A673 (cell line): Measurements from ENCODE around the gene SERTAD2. TPM values are rescaled to one million over a fixed set of nuclear protein-coding genes. Genes with fewer than 3 reads are reported as not detected.

Experiments used
- BruUV-seq: library from RNA; stranded (reverse); fragments of 400-500 nt; replicated peaks from 2 replicates; lab custom pipeline; 2021; lab: Mats Ljungman, UMichigan
- CTCF ChIA-PET: fragments of 300-600 bp; sonication (Branson Sonifier 250); formaldehyde crosslinking; loops from one replicate; lab custom pipeline; 2022; ENCODE audit warnings: antibody characterized with exemption; lab: Charles Lee
- POLR2A ChIA-PET: fragments of 300-600 bp; sonication (Branson Sonifier 250); formaldehyde crosslinking; loops from one replicate; lab custom pipeline; 2022; ENCODE audit warnings: antibody characterized with exemption; ENCODE audit not compliant: low non-redundant PET; lab: Charles Lee
- DNase-seq: peaks from one replicate; pipeline ENCODE4 v3.0.0-alpha.2; 2015; ENCODE audit warnings: low spot score
- H3K27ac ChIP-seq: fragments of 200-600 bp; sonication (generic); 2 replicates; pipeline ENCODE4 v1.5.1; 2016; ENCODE audit warnings: mixed run types, low read depth, mild to moderate bottlenecking, mixed read lengths, antibody characterized with exemption, low read length; ENCODE audit not compliant: poor library complexity, severe bottlenecking
- H3K27me3 ChIP-seq: fragments of 200-600 bp; sonication (generic); replicated peaks from 2 replicates; pipeline ENCODE4 v1.6.1; 2017; ENCODE audit warnings: mixed run types, low read depth, mild to moderate bottlenecking, mixed read lengths, antibody characterized with exemption, low read length; ENCODE audit not compliant: insufficient read depth, poor library complexity
- H3K36me3 ChIP-seq: fragments of 200-600 bp; sonication (generic); 2 replicates; pipeline ENCODE4 v1.6.1; 2016; ENCODE audit warnings: mixed run types, mild to moderate bottlenecking, mixed read lengths, antibody characterized with exemption, low read length; ENCODE audit not compliant: insufficient read depth, poor library complexity, severe bottlenecking
- H3K4me1 ChIP-seq: fragments of 200-600 bp; sonication (generic); 2 replicates; pipeline ENCODE4 v1.6.1; 2017; ENCODE audit warnings: mixed run types, mild to moderate bottlenecking, mixed read lengths, antibody characterized with exemption, low read length; ENCODE audit not compliant: insufficient read depth, poor library complexity, severe bottlenecking
- H3K4me3 ChIP-seq: fragments of 200-600 bp; sonication (generic); 2 replicates; pipeline ENCODE4 v1.5.1; 2016; ENCODE audit warnings: low read depth, mixed run types, mild to moderate bottlenecking, mixed read lengths, low read length; ENCODE audit not compliant: poor library complexity, severe bottlenecking
- H3K9me3 ChIP-seq: fragments of 200-600 bp; sonication (generic); 2 replicates; pipeline ENCODE4 v1.6.1; 2016; ENCODE audit warnings: mixed run types, low read depth, mild to moderate bottlenecking, mixed read lengths, antibody characterized with exemption, low read length; ENCODE audit not compliant: poor library complexity, severe bottlenecking
- CTCF ChIP-seq: fragments of 300-800, 200-600 bp; sonication (generic); conservative IDR thresholded peaks from 2 replicates; pipeline ENCODE4 v1.5.1; 2017; ENCODE audit warnings: low read depth, mild to moderate bottlenecking, antibody characterized with exemption, low read length, moderate library complexity, mixed read lengths
- EZH2 ChIP-seq: fragments of 200-600 bp; sonication (generic); IDR thresholded peaks from 2 replicates; pipeline ENCODE4 v1.6.1; 2017; ENCODE audit warnings: borderline replicate concordance, low read depth, mild to moderate bottlenecking, mixed read lengths, antibody characterized with exemption, low read length; ENCODE audit not compliant: poor library complexity, severe bottlenecking
- intact Hi-C: fragments of 100-400 bp; cut with micrococcal nuclease; formaldehyde crosslinking; loops from one replicate; pipeline ENCODE4 v1.10.0; 2022; ENCODE audit not compliant: unreplicated experiment
- total RNA-seq: library from RNA; stranded (reverse); gene quantifications from 2 replicates; pipeline ENCODE4 v1.2.3, GENCODE V29; 2021

SERTAD2 gene
- total RNA-seq, 1 experiment from 2014 or later: 22.2 TPM

DNA sequence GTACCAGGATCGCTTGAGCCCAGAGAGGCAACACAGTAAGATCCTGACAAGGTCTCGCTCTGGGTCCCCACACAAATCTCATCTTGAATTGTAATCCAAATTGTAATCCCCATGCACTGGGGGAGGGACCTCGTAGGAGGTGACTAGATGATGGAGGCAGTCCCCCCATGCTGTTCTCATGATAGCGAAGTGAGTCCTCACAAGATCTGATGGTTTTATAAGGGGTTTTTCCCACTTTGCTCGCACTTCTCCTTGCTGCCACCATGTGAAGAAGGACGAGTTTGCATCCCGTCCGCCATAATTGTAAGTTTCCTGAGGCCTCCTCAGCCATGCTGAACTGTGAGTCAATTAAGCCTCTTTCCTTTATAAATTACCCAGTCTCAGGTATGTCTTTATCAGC, 46.0 kb upstream of the SERTAD2 start:
- peak; percentile 21 for DNase-seq
- BruUV-seq: no TSS peak
- CTCF ChIA-PET: no interaction called here
- intact Hi-C loops: no loop called here
- Histone ChIP-seq H3K36me3 (no peaks in the 10 kb centered on the region), H3K4me1 (peaks cover 6% of the 10 kb centered on the region), H3K9me3 (no peaks in the 10 kb centered on the region), H3K27me3 (no peaks in the 10 kb centered on the region), H3K27ac (no peak overlapping the region), H3K4me3 (no peak overlapping the region)
- POLR2A ChIA-PET: no interaction called here
- TF ChIP-seq CTCF: no peak
- no peak for TF ChIP-seq EZH2

GRCh38 chr2:64698668-64699444, 45.1 kb upstream of the SERTAD2 start:
- Histone ChIP-seq H3K4me3 (no peak overlapping the region), H3K27ac (no peak overlapping the region), H3K9me3 (no peaks in the 10 kb centered on the region), H3K36me3 (no peaks in the 10 kb centered on the region), H3K27me3 (no peaks in the 10 kb centered on the region), H3K4me1 (peaks cover 6% of the 10 kb centered on the region)
- ChIA-PET CTCF (no interaction called here), POLR2A (no interaction called here)
- TF ChIP-seq EZH2: no peak
- no peak for TF ChIP-seq CTCF
- intact Hi-C loops: no loop called here
- DNase-seq: peak; percentile 43
- no TSS peak for BruUV-seq

- ChIA-PET CTCF (no interaction called here), POLR2A (no interaction called here)
- no TSS peak for BruUV-seq
- intact Hi-C loops: no loop called here
- Histone ChIP-seq H3K27ac (no peak overlapping the region), H3K4me3 (no peak overlapping the region), H3K4me1 (peaks cover 6% of the 10 kb centered on the region), H3K9me3 (no peaks in the 10 kb centered on the region), H3K27me3 (no peaks in the 10 kb centered on the region), H3K36me3 (no peaks in the 10 kb centered on the region)
- no peak for TF ChIP-seq CTCF
- TF ChIP-seq EZH2: no peak
- DNase-seq: no peak
These were observed 44.5 kb upstream of the SERTAD2 start for GRCh38 chr2:64698177-64698643.
